ENCODE data around the gene RNF25. TPM values are rescaled to one million over a fixed set of nuclear protein-coding genes. Genes with fewer than 3 reads are reported as not detected.

Gene RNF25
- total and polyA plus RNA-seq, 2 of the 8 experiments (the other 6 are each of a cell fraction or from before 2014, with no cell fraction given) = 19.6 to 29.6 TPM

GRCh38 chr2:218622606-218623365 is 49.0 kb downstream of the RNF25 start:
- Histone ChIP-seq H3K27ac (ENCODE audit: low read depth, low read length) (no peak overlapping the region), H3K79me1 (ENCODE audit: low read depth, low read length) (no peaks in the 10 kb centered on the region), H4K91ac (replicated peaks; ENCODE audit: insufficient read length, low read length) (no peak overlapping the region), H3K27me3 (replicated peaks in 1 of 4; ENCODE audit: control insufficient read depth in 3 of 4, extremely low read depth in 1 of 4, insufficient read depth in 3 of 4, low read length in 3 of 4) (no peaks in the 10 kb centered on the region), H3K4me2 (ENCODE audit: insufficient read depth in 1 of 2, low read depth in 2 of 2, low read length in 2 of 2) (no peak overlapping the region), H2BK15ac (ENCODE audit: low read length) (no peak overlapping the region), H3K4me1 (replicated peaks in 1 of 4; ENCODE audit: control insufficient read depth in 3 of 4, insufficient read depth in 4 of 4, low read length in 3 of 4) (no peaks in the 10 kb centered on the region; a peak in 1 of 7 replicates), H2BK20ac (ENCODE audit: low read length) (no peak overlapping the region), H4K8ac (ENCODE audit: extremely low read depth, insufficient read depth, low read length) (no peak overlapping the region), H4K5ac (ENCODE audit: insufficient read length, low read depth, low read length) (no peak overlapping the region), H2BK5ac (ENCODE audit: low read depth, low read length) (no peak overlapping the region), H3K36me3 (ENCODE audit: control insufficient read depth in 2 of 4, insufficient read depth in 4 of 4, low read length in 3 of 4) (no peaks in the 10 kb centered on the region), H3K14ac (ENCODE audit: insufficient read length) (no peak overlapping the region), H2AK5ac (ENCODE audit: low read depth, low read length) (no peak overlapping the region), H4K20me1 (replicated peaks in 1 of 2; ENCODE audit: control insufficient read depth in 1 of 2, insufficient read depth in 2 of 2, low read length in 2 of 2) (no peaks in the 10 kb centered on the region), H3K79me2 (ENCODE audit: control insufficient read depth in 1 of 2, insufficient read depth in 2 of 2, low read length in 2 of 2) (no peaks in the 10 kb centered on the region), H2BK12ac (ENCODE audit: low read depth, low read length) (no peak overlapping the region), H3K56ac (replicated peaks; ENCODE audit: insufficient read length, low read depth, low read length) (no peak overlapping the region), H3K4me3 (ENCODE audit: extremely low read depth in 1 of 4, insufficient read depth in 2 of 4, low read depth in 3 of 4, low read length in 4 of 4) (no peak overlapping the region), H3K9ac (replicated peaks in 1 of 4; ENCODE audit: extremely low read depth in 1 of 4, low read depth in 3 of 4, low read length in 3 of 4) (no peak overlapping the region), H2BK120ac (replicated peaks; ENCODE audit: low read depth, low read length) (no peak overlapping the region), H3K23ac (ENCODE audit: insufficient read length) (no peak overlapping the region), H3K23me2 (ENCODE audit: low read depth, low read length) (no peaks in the 10 kb centered on the region), H3K9me3 (ENCODE audit: insufficient read depth in 2 of 2, low read depth in 1 of 2, low read length in 1 of 2) (no peaks in the 10 kb centered on the region), H3K4ac (replicated peaks; ENCODE audit: insufficient read length, low read depth, low read length) (no peak overlapping the region), H2AFZ (ENCODE audit: low read length) (peak overlapping the region; percentile 48; the same call in 1 of the 2 replicates), H3K18ac (ENCODE audit: extremely low read depth, low read length) (no peak overlapping the region; the same call in 1 of the 2 replicates)
- POLR2A ChIA-PET (ENCODE audit: partially characterized antibody) = no interaction called here
- DNase-seq (ENCODE audit: low read depth in 1 of 2, low spot score in 2 of 2) (no peak), FAIRE-seq (no peak)
- WGBS, 2 experiments (ENCODE audit: extremely low coverage in 1 of 2, insufficient coverage in 1 of 2, insufficient read length in 1 of 2, insufficient replicate concordance in 2 of 2, low coverage in 1 of 2, low lambda C conversion rate in 2 of 2, missing lambda C conversion rate in 1 of 2) = 93% methylated on average over 7 of the region's 7 CpGs; no CpG with 5 or more reads in 1 of the 2 experiments
- TF ChIP-seq HDAC6 (IDR thresholded peaks at IDR 0.05; ENCODE audit: low read depth, low read length) (no peak), SRF (IDR thresholded peaks at IDR 0.05; ENCODE audit: low read depth, low read length) (no peak), POU5F1 (IDR thresholded peaks at IDR 0.05; ENCODE audit: low read depth, low read length) (no peak), CHD2 (IDR thresholded peaks at IDR 0.05; ENCODE audit: low read length) (no peak), GTF2F1 (IDR thresholded peaks at IDR 0.05; ENCODE audit: borderline replicate concordance, low read depth, low read length) (no peak), EZH2 (IDR thresholded peaks at IDR 0.05; ENCODE audit: low read depth, low read length, severe bottlenecking) (no peak), TCF12 (IDR thresholded peaks at IDR 0.05; ENCODE audit: low read depth, low read length) (no peak), KDM1A (IDR thresholded peaks at IDR 0.05; ENCODE audit: borderline replicate concordance, low read length) (no peak), NRF1 (IDR thresholded peaks at IDR 0.05; ENCODE audit: low read depth, low read length) (no peak)
- CTCF ChIA-PET (ENCODE audit: partially characterized antibody) = no interaction called here

Data from H1 (cell line).